HepG2 (cell line): Measurements from ENCODE around the gene NCKAP1. TPM values are rescaled to one million over a fixed set of nuclear protein-coding genes. Genes with fewer than 3 reads are reported as not detected.

Experiments
- CTCF ChIP-seq: sonication (generic); formaldehyde crosslinking; IDR thresholded peaks from 2 replicates; pipeline ENCODE4 v1.5.0; 2020; ENCODE audit warnings: mild to moderate bottlenecking, missing genetic modification reagents, moderate library complexity
- DRAP1 ChIP-seq: IDR thresholded peaks from 2 replicates; pipeline ENCODE4 v1.6.1; 2016; ENCODE audit warnings: missing genetic modification reagents, missing compliant biosample characterization
- ELF1 ChIP-seq: sonication (generic); formaldehyde crosslinking; IDR thresholded peaks from 2 replicates; pipeline ENCODE4 v1.4.0; 2020; ENCODE audit warnings: missing genetic modification reagents
- HDAC1 ChIP-seq: sonication (generic); formaldehyde crosslinking; IDR thresholded peaks from 2 replicates; pipeline ENCODE4 v1.5.1; 2020; ENCODE audit warnings: mild to moderate bottlenecking, missing genetic modification reagents
- KDM6A ChIP-seq: IDR thresholded peaks from 2 replicates; pipeline ENCODE4 v1.6.1; 2016; ENCODE audit warnings: low read depth
- LBX2 ChIP-seq: sonication (generic); formaldehyde crosslinking; IDR thresholded peaks from 2 replicates; pipeline ENCODE4 v1.5.0; 2020; ENCODE audit warnings: missing genetic modification reagents, mild to moderate bottlenecking, borderline replicate concordance
- MLX ChIP-seq: IDR thresholded peaks from 2 replicates; pipeline ENCODE4 v1.6.1; 2016
- PPARG ChIP-seq: conservative IDR thresholded peaks from 2 replicates; pipeline ENCODE4 v1.6.1; 2016; ENCODE audit warnings: missing biosample characterization, missing genetic modification reagents
- PREB ChIP-seq: sonication (generic); formaldehyde crosslinking; IDR thresholded peaks from 2 replicates; pipeline ENCODE4 v1.4.0; 2020; ENCODE audit warnings: missing genetic modification reagents
- REL ChIP-seq: sonication (generic); formaldehyde crosslinking; conservative IDR thresholded peaks from 2 replicates; pipeline ENCODE4 v1.8.0; 2022; ENCODE audit warnings: mild to moderate bottlenecking, missing genetic modification reagents, moderate library complexity
- RFXAP ChIP-seq: sonication (generic); formaldehyde crosslinking; IDR thresholded peaks from 2 replicates; pipeline ENCODE4 v1.4.0; 2020; ENCODE audit warnings: missing genetic modification reagents, borderline replicate concordance
- RORA ChIP-seq: sonication (generic); formaldehyde crosslinking; IDR thresholded peaks from 2 replicates; pipeline ENCODE4 v1.5.0; 2020; ENCODE audit warnings: mild to moderate bottlenecking, missing genetic modification reagents, moderate library complexity
- TBX3 ChIP-seq: fragments of 450-650 bp; IDR thresholded peaks from 2 replicates; pipeline ENCODE4 v1.6.1; 2017; ENCODE audit warnings: antibody characterized with exemption, mild to moderate bottlenecking, inconsistent platforms, borderline replicate concordance
- TEAD2 ChIP-seq: sonication (generic); formaldehyde crosslinking; IDR thresholded peaks from 2 replicates; pipeline ENCODE4 v1.9.0; 2021; ENCODE audit warnings: missing genetic modification reagents
- TMF1 ChIP-seq: sonication (generic); formaldehyde crosslinking; IDR thresholded peaks from 2 replicates; pipeline ENCODE4 v1.8.1; 2022; ENCODE audit warnings: low read depth, missing genetic modification reagents
- ZNF124 ChIP-seq: sonication (generic); formaldehyde crosslinking; IDR thresholded peaks from 2 replicates; pipeline ENCODE4 v1.4.0; 2020; ENCODE audit warnings: missing genetic modification reagents
- ZNF143 ChIP-seq: sonication (generic); formaldehyde crosslinking; IDR thresholded peaks from 2 replicates; pipeline ENCODE4 v1.4.0; 2020; ENCODE audit warnings: missing genetic modification reagents
- ZNF432 ChIP-seq: sonication (generic); formaldehyde crosslinking; IDR thresholded peaks from 2 replicates; pipeline ENCODE4 v1.5.0; 2020; ENCODE audit warnings: missing genetic modification reagents, mild to moderate bottlenecking, borderline replicate concordance
- ZNF562 ChIP-seq: sonication (generic); formaldehyde crosslinking; IDR thresholded peaks from 2 replicates; pipeline ENCODE4 v1.8.0; 2022; ENCODE audit warnings: missing genetic modification reagents, borderline replicate concordance
- ZNF784 ChIP-seq: sonication (generic); formaldehyde crosslinking; IDR thresholded peaks from 2 replicates; pipeline ENCODE4 v1.5.1; 2020; ENCODE audit warnings: missing genetic modification reagents, mild to moderate bottlenecking, borderline replicate concordance
- ZNF839 ChIP-seq: sonication (generic); formaldehyde crosslinking; IDR thresholded peaks from 2 replicates; pipeline ENCODE4 v1.4.0; 2020; ENCODE audit warnings: missing genetic modification reagents, mild to moderate bottlenecking, borderline replicate concordance
- ZSCAN22 ChIP-seq: sonication (generic); formaldehyde crosslinking; IDR thresholded peaks from 2 replicates; pipeline ENCODE4 v1.4.0; 2020; ENCODE audit warnings: mild to moderate bottlenecking, missing genetic modification reagents
- ZSCAN31 ChIP-seq: sonication (generic); formaldehyde crosslinking; IDR thresholded peaks from 2 replicates; pipeline ENCODE4 v1.5.0; 2020; ENCODE audit warnings: low read depth, mild to moderate bottlenecking, missing genetic modification reagents
- ZZZ3 ChIP-seq: sonication (generic); formaldehyde crosslinking; IDR thresholded peaks from 2 replicates; pipeline ENCODE4 v1.4.0; 2020; ENCODE audit warnings: missing genetic modification reagents, mild to moderate bottlenecking, borderline replicate concordance
- polyA plus RNA-seq, 8 experiments: library from polyadenylated mRNA; depleted of rRNA in 3 of 8; stranded (reverse) in 7 of 8; unstranded in 1 of 8; fragments of >200 nt; fragmentation: Illumina TruSeq in 4 of 8; extraction: Trizol in 4 of 8; gene quantifications; 2 replicates each; pipeline versions ENCODE4 v1.2.1 to v1.2.3, GENCODE V29; 2011 to 2016; ENCODE audit warnings: low read depth in 4 of 8, missing spikeins in 1 of 8, mixed read lengths in 1 of 8; ENCODE audit not compliant: insufficient read depth in 1 of 8
- total RNA-seq, 5 experiments: library from RNA; depleted of rRNA; stranded (reverse); fragments of >200 nt; fragmentation: Illumina TruSeq; extraction: Trizol; gene quantifications; 2 replicates each; pipeline ENCODE4 v1.2.3, GENCODE V29; 2016; ENCODE audit warnings: low read depth in 1 of 5

NCKAP1 gene
- total and polyA plus RNA-seq, 2 of the 13 experiments (the other 11 are each of a cell fraction or from before 2014, with no cell fraction given), result 72.1 to 96.3 TPM

GRCh38 chr2:183038341-183039300, at the start of gene NCKAP1 (continued):
- TF ChIP-seq PREB (CRISPR knock-in tag), result 0 out of 2 replicates have a peak, but pooled peaks have one; percentile 56
- TF ChIP-seq DRAP1, result no peak
- no peak for TF ChIP-seq MLX (CRISPR knock-in tag)
- TF ChIP-seq REL (CRISPR knock-in tag), result no peak
- TF ChIP-seq KDM6A (CRISPR knock-in tag), result no peak
- peak; percentile 76; the same call in 1 of the 2 replicates for TF ChIP-seq ZNF784 (CRISPR knock-in tag)
- peak; percentile 92; the same call in 1 of the 2 replicates for TF ChIP-seq RFXAP (CRISPR knock-in tag)
- TF ChIP-seq ZSCAN31, result no peak
- no peak; the same call in 1 of the 2 replicates for TF ChIP-seq ELF1 (CRISPR knock-in tag)
- TF ChIP-seq ZNF839, result no peak; the same call in 1 of the 2 replicates
- TF ChIP-seq ZNF432 (CRISPR knock-in tag), result no peak
- TF ChIP-seq ZNF562 (CRISPR knock-in tag), result no peak
- TF ChIP-seq ZZZ3, result no peak
- no peak for TF ChIP-seq LBX2 (CRISPR knock-in tag)
- no peak for TF ChIP-seq TEAD2
- TF ChIP-seq ZNF143, result no peak
- no peak for TF ChIP-seq PPARG (CRISPR knock-in tag)
- TF ChIP-seq TBX3, result no peak
- TF ChIP-seq TMF1 (CRISPR knock-in tag), result no peak; the same call in 1 of the 2 replicates
- peak; percentile 79 for TF ChIP-seq CTCF (CRISPR knock-in tag)
- peak; percentile 84; the same call in 1 of the 2 replicates for TF ChIP-seq RORA
- TF ChIP-seq HDAC1, result no peak
- TF ChIP-seq ZNF124 (CRISPR knock-in tag), result 0 out of 2 replicates have a peak, but pooled peaks have one; percentile 67
- no peak for TF ChIP-seq ZSCAN22 (CRISPR knock-in tag)
